Measurements from ENCODE around the gene ATXN2L.

- TF ChIP-seq CTCF (IDR thresholded peaks at IDR 0.05) (no peak), USF2 (IDR thresholded peaks at IDR 0.05; ENCODE audit: borderline replicate concordance, low read depth, low read length) (no peak), POLR2AphosphoS5 (IDR thresholded peaks at IDR 0.05; ENCODE audit: low read depth, low read length) (no peak), RXRA (IDR thresholded peaks at IDR 0.05; ENCODE audit: borderline replicate concordance, low read depth) (no peak), SMC3 (IDR thresholded peaks at IDR 0.05; ENCODE audit: low read depth, low read length) (no peak), EZH2phosphoT487 (IDR thresholded peaks at IDR 0.05; ENCODE audit: borderline replicate concordance, low read depth) (no peak), RAD21 (IDR thresholded peaks at IDR 0.05; ENCODE audit: low read length) (no peak), JUND (IDR thresholded peaks at IDR 0.05) (no peak)
Observed at GRCh38 chr16:28880589-28880915, 57.8 kb downstream of the ATXN2L start.
